ENCODE measurements around the gene WASF3.

WASF3 gene

DNA sequence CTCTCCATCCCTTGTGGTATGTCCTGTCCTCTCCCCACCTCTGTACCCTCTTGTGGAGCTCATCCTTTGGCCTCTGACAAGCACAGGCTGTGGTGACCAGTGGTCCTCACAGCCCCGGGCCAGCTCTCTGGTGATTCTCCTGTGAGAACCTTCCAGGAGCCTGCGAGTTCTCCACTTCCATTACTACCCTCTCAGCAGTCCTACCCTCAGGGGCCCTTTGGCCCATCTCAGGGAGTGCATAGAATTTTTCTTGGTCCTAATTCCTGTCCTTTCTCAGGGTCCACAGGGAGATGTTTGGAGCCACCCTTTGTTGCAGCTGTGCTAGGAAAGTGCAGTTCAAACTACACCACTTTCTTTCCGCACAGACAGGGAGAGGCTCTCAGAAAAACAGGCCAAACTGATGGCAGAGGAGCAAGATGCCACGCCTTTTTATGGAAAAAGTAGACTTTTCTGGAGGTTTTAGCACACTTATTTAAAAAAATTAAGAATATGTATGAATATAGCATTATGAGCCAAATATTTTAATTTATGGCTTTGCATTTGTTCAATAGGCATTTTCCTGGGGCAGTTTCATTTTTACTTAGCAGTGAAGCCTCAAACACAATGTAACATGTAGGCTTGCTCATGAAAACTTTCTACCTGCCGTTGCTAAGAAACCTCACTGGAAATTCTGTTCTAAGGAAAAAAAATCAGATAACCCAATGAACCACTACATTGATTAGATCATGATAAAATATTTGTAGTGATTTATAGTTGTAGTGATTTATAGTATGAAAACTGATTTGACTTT is 111.1 kb downstream of the WASF3 start:
- no peak for DNase-seq (ENCODE audit: low read depth, low spot score)

DNA sequence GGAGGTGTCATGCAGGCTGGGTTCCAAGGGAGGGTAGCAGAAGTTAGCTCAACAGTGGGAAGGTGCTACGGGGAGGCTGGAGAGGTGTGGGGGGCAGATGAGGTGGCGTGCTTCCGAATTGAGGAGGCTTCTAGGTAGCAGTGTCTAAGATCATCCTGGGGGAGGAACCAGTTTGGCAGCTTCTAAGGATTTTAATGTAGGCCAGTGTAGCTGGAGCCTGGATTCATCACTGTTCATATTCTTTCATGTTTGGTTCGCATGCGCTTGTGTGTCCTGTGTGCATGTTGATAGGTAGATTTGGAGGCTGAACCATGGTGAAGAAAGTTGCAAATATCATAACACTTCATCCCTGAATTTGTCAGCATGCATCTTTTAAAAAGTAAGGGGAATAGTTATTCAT is 116.4 kb downstream of the WASF3 start:
- H3K27ac ChIP-seq, result no peak overlapping the region

More for the DNA sequence above, 111.1 kb downstream of the WASF3 start:
- H3K27ac ChIP-seq, result no peak overlapping the region

DNA sequence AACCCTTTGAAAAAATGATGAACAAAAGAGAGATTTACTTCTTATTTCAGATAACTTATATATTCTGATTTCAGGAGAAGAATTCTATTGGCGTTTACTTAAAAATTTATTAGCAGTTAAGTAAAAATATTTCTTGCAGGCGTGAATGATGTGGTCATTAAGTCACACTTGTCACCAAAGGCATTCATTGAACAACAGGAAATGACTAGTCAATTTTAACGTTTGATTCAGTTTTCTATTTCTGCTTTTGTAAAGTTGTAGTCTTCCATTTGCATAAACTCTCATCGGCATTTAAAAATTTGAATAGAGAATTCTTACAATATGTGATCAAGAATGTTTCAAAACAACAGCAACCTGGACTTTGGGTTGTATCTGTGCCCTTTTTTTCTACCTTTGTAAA is 119.7 kb downstream of the WASF3 start:
- no peak for DNase-seq (ENCODE audit: low read depth, low spot score)
- H3K27ac ChIP-seq, result no peak overlapping the region

More for the DNA sequence above, 116.4 kb downstream of the WASF3 start:
- no peak for DNase-seq (ENCODE audit: low read depth, low spot score)

DNA sequence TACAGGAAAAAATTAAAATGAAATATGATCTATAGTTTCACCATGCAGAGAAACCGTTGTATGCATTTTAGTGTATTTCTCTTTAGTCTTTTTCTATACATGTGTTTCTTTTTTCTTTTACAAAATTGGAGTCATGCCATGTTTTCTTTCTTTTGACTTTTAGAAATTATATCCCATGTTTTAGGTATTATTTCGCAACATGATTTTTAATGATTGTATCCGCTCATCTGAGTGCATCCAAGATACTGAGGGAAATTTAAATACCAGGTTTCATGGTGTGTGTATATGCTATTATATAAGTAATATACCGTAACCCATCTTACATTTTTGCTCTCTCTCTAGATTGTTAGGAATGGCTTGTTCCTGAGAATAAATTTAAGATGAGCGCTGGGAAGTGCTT is 120.8 kb downstream of the WASF3 start:
- DNase-seq (ENCODE audit: low read depth, low spot score), result no peak
- H3K27ac ChIP-seq, result no peak overlapping the region

DNA sequence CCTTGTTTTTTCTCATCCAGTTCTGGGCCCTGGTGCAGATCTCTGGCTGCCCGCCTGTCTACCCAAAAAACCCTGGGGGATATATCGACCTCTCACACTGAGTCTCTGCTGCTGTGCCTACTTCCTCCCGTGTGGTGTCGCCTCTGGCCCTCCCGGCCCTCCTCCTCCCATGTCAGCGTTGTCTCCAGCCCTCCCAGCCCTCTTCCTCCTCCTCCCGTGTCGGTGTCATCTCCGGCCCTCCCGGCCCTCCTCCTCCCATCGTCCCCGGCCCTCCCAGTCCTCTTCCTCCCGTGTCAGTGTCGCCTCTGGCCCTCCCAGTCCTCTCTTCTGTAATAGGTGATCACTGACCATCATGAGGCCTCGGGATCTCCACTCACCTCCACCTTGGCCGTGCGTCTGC is 121.3 kb downstream of the WASF3 start:
- peak overlapping the region; percentile 32 for H3K27ac ChIP-seq
- no peak for DNase-seq (ENCODE audit: low read depth, low spot score)

DNA sequence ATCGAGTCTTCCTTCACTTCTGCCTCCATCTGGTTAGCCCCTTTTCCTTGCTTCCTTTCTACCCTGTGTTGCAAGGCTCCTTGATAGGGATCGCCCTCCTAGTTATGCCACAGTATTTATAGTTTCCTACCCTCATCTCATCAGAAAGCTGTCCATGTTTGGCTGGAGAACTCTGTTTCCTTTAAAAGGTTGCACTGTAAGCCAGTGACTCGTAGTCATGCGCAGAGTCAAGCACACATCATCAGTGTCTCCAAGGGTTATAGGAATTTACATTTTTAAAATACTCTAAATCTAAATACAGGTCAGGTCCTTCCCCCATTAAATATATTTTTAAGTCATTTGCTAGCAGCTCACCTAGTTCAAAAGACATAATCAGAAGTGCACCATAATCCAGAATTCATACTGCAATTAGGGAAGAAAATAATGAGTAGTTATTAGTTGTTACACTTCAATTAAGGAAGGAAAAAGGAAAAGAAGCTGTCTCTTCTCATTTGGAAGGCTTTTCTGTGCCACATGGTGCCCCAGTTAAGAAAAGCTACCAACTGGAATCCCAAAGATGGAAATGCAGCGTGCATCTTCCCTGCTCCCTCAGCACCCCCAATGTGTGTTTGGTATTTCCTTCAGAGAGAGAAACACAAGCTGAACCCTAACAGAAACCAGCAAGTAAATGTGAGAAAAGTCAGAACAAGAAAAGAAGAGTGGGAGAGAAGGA is 122.1 kb downstream of the WASF3 start:
- peak overlapping the region; percentile 32 for H3K27ac ChIP-seq
- DNase-seq (ENCODE audit: low read depth, low spot score), result peak; percentile 12

DNA sequence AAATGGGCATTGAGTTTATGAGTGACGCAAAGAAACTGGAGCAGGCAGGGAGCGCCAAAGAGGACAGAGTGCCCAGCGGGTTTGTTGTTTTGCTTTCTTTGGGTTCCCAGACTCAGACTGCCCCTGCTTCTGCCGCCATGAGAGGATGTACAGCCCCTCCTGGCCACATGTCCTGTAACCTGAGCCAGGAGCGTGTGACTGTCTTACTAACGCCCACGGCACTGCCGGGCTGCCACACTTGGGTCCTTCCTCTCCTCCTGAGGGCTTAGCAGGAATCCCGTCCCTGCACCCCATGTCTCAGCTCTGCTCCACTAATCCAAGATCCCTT is 122.6 kb downstream of the WASF3 start:
- peak overlapping the region; percentile 32 for H3K27ac ChIP-seq
- no peak for DNase-seq (ENCODE audit: low read depth, low spot score)

DNA sequence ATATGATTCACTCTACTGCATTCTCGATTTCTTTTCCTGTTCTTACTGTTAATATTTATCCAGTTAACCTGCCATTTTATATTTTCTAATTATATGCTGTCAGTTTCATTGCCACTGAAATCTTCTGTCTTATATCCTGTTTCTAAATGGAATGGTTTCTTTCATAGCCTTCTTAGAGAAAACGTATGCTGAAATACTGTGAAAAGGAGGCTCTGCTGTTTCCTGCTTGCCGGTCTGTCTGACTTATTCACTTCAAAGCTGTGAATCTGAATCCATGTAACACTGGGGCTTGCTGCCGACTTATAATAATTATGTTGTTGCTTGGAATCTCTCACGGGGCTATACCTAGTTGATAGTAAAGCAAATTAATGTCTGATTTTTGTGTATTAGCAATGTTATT is 123.1 kb downstream of the WASF3 start:
- no peak for DNase-seq (ENCODE audit: low read depth, low spot score)
- H3K27ac ChIP-seq, result no peak overlapping the region

DNA sequence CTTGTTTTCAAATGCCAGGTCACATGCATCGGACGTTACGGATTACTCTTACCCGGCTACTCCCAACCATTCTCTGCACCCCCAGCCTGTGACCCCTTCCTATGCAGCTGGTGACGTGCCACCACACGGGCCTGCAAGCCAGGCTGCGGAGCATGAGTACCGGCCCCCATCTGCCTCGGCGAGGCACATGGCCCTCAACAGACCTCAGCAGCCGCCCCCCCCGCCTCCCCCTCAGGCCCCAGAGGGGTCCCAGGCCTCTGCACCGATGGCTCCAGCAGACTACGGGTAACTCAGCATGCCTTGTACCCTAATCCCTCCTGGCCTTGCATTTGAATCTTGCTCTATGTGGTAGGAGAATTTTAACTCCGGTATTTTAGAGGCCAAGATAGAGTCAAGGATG is 123.6 kb downstream of the WASF3 start:
- no peak overlapping the region for H3K27ac ChIP-seq
- no peak for DNase-seq (ENCODE audit: low read depth, low spot score)

DNA sequence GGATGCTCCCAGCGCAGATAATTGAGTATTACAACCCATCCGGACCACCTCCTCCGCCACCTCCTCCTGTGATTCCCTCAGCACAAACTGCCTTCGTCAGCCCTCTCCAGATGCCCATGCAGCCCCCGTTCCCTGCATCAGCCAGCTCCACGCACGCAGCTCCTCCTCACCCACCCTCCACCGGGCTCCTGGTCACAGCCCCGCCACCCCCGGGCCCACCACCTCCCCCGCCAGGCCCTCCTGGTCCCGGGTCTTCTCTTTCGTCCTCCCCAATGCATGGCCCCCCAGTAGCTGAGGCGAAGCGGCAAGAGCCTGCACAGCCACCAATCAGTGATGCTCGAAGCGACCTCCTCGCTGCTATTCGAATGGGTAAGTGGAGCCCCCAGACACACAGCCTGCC is 125.1 kb downstream of the WASF3 start:
- no peak overlapping the region for H3K27ac ChIP-seq
- DNase-seq (ENCODE audit: low read depth, low spot score), result no peak

DNA sequence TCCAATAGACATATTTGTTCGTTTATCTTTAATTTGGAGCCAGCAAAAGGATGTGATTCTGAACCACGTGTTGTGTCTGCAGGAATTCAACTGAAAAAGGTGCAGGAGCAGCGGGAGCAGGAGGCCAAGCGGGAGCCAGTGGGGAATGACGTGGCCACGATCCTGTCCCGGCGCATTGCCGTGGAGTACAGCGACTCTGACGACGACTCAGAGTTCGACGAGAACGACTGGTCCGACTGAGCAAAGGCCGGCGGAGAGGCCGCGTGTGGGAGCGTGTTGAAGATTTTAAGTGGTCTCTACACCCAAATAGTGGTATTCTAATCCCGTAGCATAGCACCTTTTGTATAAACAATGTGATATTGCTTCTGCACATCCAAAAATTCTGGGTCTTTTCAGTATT is 128.1 kb downstream of the WASF3 start:
- no peak overlapping the region for H3K27ac ChIP-seq
- no peak for DNase-seq (ENCODE audit: low read depth, low spot score)

DNA sequence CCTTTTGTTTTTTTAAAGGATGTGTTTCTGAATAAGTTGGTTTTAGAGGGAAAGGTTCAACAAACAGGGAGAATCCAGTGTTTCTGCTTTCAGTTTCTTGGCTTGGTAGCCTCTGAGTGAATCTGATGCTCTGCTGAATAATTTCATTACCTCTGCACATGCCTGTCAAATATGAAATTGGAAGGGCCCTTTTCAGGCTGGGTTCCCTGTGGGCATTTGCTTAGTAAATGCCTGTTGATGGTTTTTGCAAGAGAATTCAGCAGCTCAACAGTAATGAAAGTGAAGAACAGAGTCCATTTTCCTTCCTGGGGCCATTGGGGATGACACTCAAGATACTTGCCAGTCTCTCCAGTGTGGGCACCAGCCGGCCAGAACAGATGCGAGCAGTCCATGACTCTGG is 128.8 kb downstream of the WASF3 start:
- DNase-seq (ENCODE audit: low read depth, low spot score), result no peak
- no peak overlapping the region for H3K27ac ChIP-seq

DNA sequence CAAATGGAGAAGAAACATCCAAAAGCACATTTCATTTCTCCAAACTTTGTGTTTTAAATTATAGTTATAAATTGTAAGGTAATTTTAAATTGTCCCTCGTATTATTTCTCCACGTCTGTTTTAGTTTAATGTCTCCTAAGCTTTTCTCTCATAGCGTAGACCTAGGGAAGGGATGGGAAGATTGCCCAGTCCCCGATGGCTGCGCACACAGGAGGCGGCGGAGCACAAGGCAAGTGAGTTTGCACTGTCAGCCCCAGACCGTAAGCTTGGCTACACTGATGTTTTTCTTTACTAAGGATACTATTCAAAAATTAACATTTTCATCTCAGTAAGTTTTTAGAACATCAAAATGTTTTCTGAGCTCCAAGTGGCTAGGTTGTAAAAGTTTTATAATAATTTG is 130.8 kb downstream of the WASF3 start:
- H3K27ac ChIP-seq, result no peak overlapping the region
- no peak for DNase-seq (ENCODE audit: low read depth, low spot score)

DNA sequence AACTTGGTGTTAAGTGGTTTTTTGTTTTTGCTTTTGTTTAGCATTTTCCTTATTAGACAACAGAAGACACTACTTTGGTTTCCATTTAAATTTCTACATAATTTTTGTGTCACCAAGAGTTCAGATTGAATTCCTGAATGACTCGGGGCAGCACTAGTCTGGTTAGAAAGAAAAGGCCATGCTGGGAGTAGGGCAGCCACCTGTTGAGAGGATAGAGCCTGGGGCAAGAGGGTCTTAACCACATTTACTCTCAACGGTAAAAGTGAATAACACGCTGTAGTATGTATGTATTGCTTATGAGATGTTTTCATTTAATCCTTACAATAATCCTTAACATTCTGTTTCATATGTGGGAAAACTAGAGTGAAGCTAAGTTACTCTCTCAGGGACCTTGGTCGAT is 131.5 kb downstream of the WASF3 start:
- DNase-seq (ENCODE audit: low read depth, low spot score), result no peak
- no peak overlapping the region for H3K27ac ChIP-seq

DNA sequence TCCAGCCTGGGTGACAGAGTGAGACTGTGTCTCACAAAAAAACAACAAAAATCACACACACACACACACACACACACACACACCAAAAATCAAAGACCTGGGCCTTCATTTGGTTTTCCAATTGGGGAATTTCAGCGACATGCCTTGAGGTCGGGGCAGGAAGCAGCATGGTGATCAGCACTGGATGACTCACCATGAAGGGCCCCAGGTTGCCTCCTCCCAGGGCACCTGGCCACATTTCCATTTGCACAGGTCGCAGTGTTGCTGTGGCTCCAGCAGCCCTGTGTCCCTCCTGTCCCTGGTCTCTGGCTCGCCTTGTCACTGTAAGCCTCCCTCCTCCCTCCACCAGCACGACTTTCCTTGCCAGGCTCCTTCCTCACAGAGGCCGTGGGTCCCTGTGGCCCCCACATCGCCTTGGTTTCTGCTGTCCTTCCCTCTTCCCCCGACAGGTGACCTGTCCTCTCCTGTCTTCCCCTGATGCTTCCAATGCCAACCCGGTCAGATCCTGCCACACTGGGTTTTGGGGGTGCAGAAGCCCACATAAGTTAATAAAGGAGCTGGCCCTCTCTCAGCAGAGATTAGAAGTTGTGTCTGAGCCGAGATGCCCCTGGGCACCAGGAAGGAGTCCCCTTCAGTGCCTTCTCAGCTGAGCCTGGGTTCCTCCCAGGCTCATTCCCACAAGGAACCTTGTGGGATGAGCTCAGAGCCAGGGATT is 136.4 kb downstream of the WASF3 start:
- no peak overlapping the region for H3K27ac ChIP-seq
- no peak for DNase-seq (ENCODE audit: low read depth, low spot score)

DNA sequence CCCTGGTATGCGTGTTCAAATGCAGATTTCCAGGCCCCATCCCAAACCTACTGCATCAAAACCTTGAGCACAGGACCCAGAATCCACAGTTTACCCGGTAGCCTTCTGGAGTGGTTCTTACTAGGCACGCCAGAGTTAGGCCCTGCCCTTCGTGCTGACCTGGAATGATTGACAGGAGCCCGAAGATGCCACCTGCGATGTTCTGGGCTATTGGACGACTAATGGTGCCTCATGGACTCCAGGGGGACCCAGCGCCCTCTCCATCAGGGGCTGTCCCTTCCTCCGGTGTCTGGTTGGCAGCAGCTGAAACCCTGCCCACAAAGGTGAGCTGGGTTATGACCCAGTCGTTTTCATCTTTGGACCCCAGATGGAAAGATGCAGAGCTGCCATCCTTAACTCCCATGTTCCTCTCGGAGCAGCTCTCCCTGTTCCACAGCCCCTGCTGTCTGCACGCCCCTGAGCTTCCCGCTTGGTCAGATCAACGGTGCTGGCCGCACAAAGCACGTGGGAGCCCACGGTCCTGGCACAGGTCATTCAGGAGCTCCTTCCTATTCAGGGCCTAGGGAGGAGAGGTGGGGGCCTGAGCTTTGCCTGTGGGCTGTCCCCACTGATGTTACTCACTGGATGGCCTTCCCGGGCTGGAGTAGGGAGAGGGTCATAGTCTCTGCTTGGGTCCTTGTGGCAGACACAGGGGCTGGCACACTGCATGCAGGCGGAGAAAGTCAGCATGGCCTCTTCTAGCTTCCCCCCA is 137.3 kb downstream of the WASF3 start:
- DNase-seq (ENCODE audit: low read depth, low spot score), result no peak
- no peak overlapping the region for H3K27ac ChIP-seq

DNA sequence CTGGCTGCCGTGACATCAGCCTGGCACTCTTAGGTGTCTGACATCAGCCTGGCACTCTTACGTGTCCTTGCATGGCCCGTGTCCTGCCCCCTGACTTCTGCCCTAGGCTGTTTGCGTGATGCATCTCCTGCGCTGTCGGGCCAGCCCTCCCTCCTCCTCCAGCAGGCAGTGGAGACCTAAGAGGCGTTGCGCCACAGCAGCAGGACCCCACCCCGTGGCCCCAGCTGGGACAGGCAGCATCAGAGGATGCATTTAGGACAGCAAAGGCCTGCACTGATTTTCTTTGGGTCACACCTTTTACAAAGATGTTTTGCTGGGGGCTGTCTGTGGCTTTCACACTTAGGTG is 137.8 kb downstream of the WASF3 start:
- no peak for DNase-seq (ENCODE audit: low read depth, low spot score)
- no peak overlapping the region for H3K27ac ChIP-seq

DNA sequence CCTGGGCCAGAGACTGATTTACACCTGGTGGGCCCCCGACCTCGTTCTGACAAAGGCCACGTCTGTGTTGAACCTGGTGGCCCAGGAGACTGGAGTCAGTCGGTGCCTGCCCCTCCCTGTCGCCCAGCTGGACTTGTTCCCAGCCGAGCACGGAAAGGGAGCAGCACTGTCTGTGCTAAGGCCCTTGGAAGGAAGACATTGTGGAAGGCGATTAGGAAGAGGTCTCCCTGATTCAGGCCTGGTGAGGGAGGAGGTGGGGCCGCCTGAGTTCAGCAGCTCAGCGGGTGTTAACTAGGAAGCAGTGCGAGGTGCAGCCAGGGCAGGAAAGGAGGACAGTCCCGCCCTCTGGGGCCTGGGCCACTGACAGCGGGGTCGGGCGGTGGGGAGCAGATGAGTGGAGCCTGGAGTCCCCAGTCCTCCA is 138.4 kb downstream of the WASF3 start:
- no peak for DNase-seq (ENCODE audit: low read depth, low spot score)
- H3K27ac ChIP-seq, result no peak overlapping the region

DNA sequence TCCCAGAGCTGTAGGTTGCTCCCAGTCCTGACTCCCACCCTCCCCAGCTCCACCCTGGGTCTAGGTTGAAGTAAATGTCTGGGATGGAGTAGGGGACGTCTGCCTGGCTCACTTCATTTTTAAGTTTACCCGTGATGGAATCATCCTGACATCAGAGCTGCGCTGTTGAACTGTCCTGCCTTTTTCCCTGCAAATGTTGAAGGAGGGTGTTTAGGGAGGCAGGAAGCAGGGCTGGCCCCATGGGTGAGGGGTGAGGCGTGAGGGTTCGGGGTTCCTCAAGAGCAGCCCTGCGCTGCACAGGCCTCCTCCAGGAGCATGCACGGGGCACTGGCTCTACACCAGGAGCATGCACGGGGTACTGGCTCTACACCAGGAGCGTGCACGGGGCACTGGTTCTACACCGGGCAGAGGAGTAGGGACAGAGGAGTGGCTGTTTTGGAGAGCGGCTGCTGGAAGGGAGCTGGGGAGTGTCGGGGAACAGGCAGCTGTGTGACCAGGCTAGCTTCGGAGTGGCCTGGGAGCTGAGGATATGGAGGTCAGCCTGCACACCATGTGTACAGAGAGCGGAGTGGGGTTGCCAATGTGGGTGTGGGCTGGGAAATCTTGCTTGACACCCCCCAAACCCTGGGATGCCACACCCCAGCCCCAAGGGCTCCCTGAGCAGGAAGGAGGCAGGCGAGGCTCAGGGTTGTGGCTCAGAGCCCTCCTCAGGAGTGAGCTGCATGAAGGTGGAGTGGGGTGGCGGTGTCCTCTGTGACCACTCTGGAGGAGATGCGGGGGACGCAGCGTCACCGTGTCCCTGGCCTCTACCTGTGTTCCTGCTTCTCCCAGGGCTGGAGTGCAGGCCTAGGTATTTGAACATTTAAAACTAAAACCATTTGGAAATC is 139.8 kb downstream of the WASF3 start:
- no peak for DNase-seq (ENCODE audit: low read depth, low spot score)
- no peak overlapping the region for H3K27ac ChIP-seq
